Forelimb muscle (tissue), 1 donor: Measurements from ENCODE around the gene KDM4B. TPM values are rescaled to one million over a fixed set of nuclear protein-coding genes. Genes with fewer than 3 reads are reported as not detected.

Source experiments
- DNase-seq: peaks from one replicate; pipeline ENCODE4 v3.0.0-alpha.2; 2013; ENCODE audit warnings: low read depth
- polyA plus RNA-seq: library from polyadenylated mRNA; unstranded; fragments of 120-200 nt; gene quantifications from one replicate; pipeline ENCODE4 v1.2.1, GENCODE V29; 2013; ENCODE audit not compliant: insufficient read length

KDM4B gene
- polyA plus RNA-seq, 1 donor: 19.8 TPM

DNA sequence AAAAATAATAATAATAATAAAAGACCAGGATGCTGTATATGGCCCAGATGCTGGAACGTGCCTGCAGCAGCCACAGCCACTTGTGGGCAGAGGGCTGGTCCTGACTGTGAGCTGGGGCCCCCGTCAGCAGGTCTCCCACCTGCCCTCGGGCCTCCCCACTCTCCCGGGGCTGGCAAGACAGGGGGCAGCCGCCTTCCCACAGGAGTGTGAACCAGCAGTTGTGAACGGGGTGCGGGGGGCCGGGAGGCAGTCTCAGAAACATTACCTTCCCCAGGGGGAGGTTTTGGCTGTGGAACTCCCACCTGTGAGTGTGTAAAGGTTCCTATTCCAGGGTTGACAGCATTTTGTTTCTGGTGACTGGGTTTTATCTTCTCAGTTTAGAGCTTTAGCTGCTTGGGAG lies 151.4 kb downstream of the KDM4B start:
- no peak for DNase-seq

DNA sequence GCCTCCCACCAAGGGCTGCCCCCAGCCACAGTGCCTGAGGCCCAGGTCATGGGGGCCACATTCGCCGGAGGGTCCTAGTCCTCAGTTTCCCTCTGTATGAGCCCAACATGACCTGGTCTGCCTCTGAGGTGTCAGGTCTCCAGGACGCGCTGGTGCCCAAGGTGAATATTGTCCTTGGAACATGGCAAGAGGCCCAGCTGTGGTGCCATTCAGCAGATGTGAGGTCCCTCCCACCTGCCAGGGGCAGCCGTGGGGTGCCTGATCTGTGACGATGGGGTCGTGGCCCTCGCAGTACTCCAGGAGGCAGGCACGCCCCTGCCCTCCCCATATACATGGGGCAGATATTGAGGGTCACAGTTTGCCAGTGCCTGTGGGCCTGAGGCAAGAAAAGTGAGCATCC lies 151.9 kb downstream of the KDM4B start:
- no peak for DNase-seq

DNA sequence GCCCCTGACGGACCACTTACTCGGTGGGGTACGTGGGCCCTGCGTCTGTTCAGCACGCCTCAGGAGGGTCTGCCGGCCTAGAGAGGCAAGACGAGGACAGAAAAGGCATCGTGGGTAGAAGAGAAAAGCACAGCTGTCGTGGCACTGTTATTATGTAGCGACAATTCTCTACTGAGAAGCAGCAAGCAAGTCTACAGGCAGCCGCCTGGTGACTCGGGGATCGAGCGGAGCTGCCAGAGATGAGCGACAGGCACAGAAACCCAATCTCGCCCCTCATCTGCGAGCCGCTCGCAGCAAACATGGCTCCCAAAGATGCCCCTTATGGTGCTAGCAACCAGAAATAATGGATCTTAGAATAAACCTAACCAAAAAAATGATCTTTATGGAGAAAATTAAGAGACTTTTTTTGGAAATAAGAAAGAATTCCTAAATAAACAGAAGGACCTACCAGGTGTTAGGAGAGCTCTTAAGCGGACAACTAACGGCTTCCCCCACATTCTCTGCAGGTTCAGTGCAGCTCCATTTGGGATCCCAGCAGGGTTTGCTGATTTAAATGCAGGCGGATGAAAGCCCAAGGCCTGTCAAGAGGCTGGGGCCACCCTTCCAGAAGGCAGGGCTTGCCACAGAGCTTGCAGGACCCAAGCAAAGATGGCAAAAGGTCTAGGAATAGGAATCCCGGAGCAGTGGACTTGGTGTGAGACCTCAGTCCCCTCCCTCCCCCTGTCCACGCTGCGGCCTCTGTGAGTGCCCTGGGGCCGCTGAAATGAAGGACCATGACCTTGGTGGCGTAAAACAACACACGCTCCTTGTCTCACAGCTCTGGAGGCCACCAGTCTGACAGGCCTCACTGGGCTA lies 152.6 kb downstream of the KDM4B start:
- no peak for DNase-seq

GRCh38 chr19:5122121-5122400 lies 153.1 kb downstream of the KDM4B start:
- no peak for DNase-seq

DNA sequence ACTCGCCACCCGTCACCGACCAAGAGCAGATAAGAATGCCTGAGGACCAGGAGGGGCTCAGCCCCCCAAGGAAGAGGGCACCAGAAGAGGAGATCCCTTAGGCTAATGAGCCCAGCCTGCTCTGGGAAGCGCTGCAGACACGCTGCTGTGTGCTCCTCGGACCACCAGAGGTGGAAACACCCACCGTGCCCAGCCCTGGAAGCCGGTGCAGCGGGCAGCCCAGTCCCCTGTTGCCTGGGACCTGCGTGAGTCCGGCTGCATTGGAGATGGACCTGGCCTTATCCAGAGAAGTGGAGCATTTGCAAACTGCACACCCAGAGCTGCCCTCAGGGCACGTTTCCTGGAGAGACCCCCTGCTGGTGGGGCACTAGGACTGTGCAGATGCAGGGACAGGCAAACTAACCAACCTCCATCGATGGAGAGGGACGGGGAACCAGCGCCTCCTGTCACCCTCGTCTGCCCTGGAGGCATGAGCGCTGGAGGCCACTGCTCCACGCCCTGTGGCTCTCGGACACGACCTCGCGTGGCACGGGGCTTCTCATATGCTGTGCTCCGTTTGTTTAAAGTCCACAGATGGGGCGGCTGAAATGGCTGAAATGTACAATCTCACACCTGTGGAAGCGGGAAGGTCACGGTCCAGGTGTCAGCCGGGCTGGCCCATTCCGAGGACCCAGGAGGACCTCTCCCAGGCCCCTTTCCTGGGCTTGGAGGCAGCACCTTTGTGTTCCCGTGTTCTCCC lies 153.9 kb downstream of the KDM4B start:
- no peak for DNase-seq

GRCh38 chr19:5123646-5124045 lies 154.7 kb downstream of the KDM4B start:
- no peak for DNase-seq

- no peak for DNase-seq
These were observed 155.4 kb downstream of the KDM4B start for GRCh38 chr19:5124111-5124855.

DNA sequence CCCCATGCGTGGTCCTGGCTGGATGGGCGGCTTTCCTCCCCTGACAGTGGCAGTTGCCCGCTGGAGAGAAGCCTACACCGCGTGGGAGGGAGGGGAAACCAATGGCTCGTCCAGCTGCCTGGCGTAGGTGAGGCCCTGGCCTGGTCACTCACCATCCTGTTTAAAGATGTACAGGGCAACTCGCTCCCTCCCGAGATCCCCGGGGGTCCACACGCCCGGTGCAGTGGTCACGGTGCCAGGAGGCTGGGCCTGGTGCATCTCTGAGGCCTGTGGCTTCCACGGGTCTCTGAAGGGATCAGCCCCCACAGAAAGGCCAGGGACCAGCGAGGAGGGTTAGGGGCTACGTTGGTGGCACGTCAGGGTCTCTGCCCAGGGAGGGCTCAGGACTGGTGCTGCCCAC lies 156.5 kb downstream of the KDM4B start:
- DNase-seq: no peak

DNA sequence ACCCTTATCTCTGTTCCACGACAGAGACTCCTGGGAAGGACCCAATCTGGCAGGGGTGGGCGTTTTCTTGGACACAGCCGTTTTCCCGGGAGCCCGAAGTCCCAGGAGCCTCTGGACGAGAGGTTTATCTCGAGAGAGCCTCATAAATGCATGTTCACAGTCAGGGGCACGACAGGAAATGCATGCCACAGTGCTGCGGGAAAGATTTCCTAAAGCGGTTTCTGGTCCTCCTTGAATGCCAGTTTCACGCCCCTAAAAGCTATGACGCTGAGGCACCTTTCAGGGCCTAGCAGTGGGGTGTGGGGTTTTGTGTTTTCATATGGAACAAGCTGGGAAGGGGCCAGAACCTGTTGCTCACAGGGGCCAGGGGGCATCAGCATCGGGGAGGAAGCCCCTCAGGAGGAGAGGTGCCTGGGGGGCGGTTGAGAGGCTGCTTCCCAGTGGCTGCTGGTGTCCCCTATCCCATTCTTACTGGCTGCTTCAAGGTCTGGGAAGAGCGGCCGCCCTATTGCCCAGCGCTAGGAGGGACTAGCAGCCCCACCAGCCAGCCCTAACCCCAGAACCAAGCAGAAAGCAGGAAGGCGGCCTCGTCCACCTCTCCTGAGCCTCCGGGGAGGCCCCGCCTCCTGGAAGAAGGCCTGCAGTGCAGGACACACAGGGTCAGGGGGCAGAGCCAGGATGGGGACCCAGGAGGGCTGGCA lies 157.0 kb downstream of the KDM4B start:
- no peak for DNase-seq

DNA sequence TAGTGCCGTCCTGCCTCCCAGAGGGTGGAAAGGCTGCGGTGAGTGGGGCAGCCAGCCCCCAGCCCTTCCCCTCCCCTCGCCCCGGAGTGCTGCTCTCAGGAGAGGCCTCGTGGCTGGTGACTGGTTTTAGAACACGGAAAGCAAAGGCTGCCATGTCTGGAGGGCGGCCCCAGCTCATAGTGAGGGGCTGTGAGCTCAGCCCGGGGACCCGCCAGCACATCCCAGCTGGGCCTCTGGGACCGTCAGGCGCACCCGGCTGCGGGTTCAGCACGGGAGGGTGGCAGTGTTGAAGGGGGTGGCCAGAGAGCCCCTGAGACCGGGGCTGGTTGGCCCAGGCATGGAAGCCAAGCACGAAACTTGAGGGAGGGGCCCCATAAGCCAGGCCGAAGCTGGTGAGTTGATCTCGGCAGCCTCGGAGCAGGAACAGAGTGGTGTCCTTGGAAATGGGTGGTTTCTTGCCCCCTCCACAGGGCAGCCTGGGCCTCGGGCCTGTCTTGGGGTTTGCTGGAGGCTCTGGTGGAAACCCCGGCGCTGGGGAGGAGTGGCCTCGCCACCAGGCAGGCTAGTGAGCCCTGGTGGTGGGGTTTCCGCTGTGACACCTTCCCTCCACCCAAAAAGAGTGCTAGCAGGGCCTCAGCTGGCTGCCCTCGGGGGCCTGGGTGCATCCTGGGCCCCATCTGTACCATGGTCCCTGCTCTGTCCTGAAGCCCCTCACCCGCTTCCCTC lies 157.7 kb downstream of the KDM4B start:
- no peak for DNase-seq

- DNase-seq: no peak
These were observed 158.8 kb downstream of the KDM4B start for GRCh38 chr19:5127717-5128116.

DNA sequence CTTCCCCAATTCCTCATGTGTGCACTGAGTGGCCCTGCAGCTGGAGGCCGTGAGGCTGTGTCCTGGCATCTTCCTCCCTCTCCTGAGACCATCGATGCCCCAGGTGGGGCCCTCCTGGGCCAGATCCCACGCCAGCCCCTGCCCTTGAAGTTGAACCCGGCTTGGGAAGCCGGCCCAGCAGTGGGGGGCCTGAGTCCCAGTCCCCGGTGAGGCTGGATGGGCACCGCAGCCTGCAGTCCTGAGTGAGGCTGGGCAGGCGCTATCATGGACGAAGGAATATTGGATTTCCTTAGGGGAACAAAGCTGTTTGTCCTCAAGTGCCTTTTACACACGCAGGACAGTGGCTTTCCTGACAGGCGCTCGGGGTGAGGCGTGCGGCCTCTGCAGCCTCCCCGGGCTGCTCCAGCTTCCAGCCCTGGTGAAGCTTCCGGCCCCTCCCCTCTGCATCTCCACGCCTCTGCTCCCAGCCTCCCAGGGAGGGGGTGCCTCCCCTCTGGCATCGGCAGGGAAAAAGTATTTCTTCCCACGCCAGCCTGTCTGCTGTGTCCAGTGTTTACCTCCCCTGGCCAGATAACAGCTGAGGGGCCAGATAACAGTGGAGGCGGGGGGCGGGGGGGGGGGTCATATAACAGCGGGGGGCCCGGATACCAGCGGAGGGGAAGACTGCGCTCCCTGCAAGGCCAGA lies 159.5 kb downstream of the KDM4B start:
- DNase-seq: no peak

DNA sequence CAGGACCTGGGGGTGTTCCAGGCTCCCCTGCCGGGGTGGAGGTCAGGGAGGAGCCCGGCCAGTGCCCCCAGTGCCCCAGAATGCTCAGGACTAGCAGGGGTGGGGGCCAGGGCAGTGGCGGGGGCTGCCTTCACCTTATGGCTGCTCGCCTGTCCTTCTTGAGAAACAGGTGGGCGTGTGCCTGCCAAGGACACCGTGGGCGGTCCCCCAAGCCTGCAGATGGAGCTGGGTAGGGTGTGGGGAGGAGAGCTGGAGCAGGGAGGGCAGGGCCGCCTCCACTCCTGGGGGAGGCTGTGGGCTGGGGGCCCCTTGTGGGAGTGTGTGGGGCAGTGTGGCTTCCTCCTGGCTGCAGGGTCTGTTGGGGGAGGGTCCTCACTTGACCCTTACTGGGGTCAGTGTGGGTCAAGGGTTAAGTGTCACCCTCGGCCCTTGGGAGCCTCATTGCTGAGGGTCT lies 160.1 kb downstream of the KDM4B start:
- DNase-seq: no peak

GRCh38 chr19:5129691-5130090 lies 160.8 kb downstream of the KDM4B start:
- no peak for DNase-seq

GRCh38 chr19:5130371-5131030 lies 161.6 kb downstream of the KDM4B start:
- DNase-seq: no peak

GRCh38 chr19:5131031-5131505 lies 162.2 kb downstream of the KDM4B start:
- DNase-seq: no peak

GRCh38 chr19:5131506-5132205 lies 162.7 kb downstream of the KDM4B start:
- no peak for DNase-seq

GRCh38 chr19:5132206-5132560 lies 163.3 kb downstream of the KDM4B start:
- DNase-seq: no peak
